ENCODE data around the gene CYBC1. TPM values are rescaled to one million over a fixed set of nuclear protein-coding genes. Genes with fewer than 3 reads are reported as not detected.
"Not testable (repeated sequence)": the region's sequence is repeated elsewhere in the genome, so short reads cannot be mapped to it uniquely, and the experiment has no call there.

The CYBC1 gene
- total RNA-seq, 2 donors from 2014 or later, result 42.1 to 43.6 TPM

GRCh38 chr17:82457073-82457928 lies 6.7 kb upstream of the CYBC1 start:
- intact Hi-C loops (cut with DNase I), result no loop called here
- peak; percentile 57 for DNase-seq
- ATAC-seq, result no peak

GRCh38 chr17:82453706-82454105 lies 3.2 kb upstream of the CYBC1 start:
- DNase-seq; intact Hi-C loops (cut with DNase I): not testable (repeated sequence)

GRCh38 chr17:82453151-82453550 lies 2.6 kb upstream of the CYBC1 start:
- intact Hi-C loops (cut with DNase I); DNase-seq; ATAC-seq: not testable (repeated sequence)

More at GRCh38 chr17:82453706-82454105, 3.2 kb upstream of the CYBC1 start:
- not testable (repeated sequence) for ATAC-seq

- no peak for ATAC-seq
- DNase-seq, result no peak
- intact Hi-C loops (cut with DNase I), result no loop called here
These were observed 1.6 kb upstream of the CYBC1 start for GRCh38 chr17:82452162-82452561.

GRCh38 chr17:82449883-82450356 lies 632 bp downstream of the CYBC1 start:
- ATAC-seq (peak in 1 of 2 donors; percentile 1), DNase-seq (no peak)
- intact Hi-C loops (cut with DNase I), result no loop called here

- ATAC-seq (peak in 1 of 2 donors; percentile 2), DNase-seq (peak; percentile 46)
- intact Hi-C loops (cut with DNase I), result no loop called here
These were observed 1.2 kb downstream of the CYBC1 start for GRCh38 chr17:82449131-82449882.

- intact Hi-C loops (cut with DNase I), result no loop called here
- no peak for DNase-seq
These were observed 2.7 kb downstream of the CYBC1 start for GRCh38 chr17:82447876-82448275.

GRCh38 chr17:82446649-82447048 lies 3.9 kb downstream of the CYBC1 start:
- intact Hi-C loops (cut with DNase I), result no loop called here
- no peak for DNase-seq
- ATAC-seq, result no peak

More at GRCh38 chr17:82447876-82448275, 2.7 kb downstream of the CYBC1 start:
- no peak for ATAC-seq

- intact Hi-C loops (cut with DNase I), result no loop called here
- DNase-seq (no peak), ATAC-seq (no peak)
These were observed 4.4 kb downstream of the CYBC1 start for GRCh38 chr17:82446124-82446523.

GRCh38 chr17:82445542-82445941 lies 5.0 kb downstream of the CYBC1 start:
- DNase-seq (no peak), ATAC-seq (no peak)
- intact Hi-C loops (cut with DNase I), result no loop called here

GRCh38 chr17:82444941-82445521 lies 5.5 kb downstream of the CYBC1 start:
- DNase-seq (no peak), ATAC-seq (peak; percentile 4 to 16)
- intact Hi-C loops (cut with DNase I), result no loop called here

GRCh38 chr17:82444284-82444893 lies 6.2 kb downstream of the CYBC1 start:
- ATAC-seq (no peak), DNase-seq (no peak)
- intact Hi-C loops (cut with DNase I), result no loop called here

- intact Hi-C loops (cut with DNase I), result no loop called here
- ATAC-seq (peak in 1 of 2 donors; percentile 58), DNase-seq (no peak)
These were observed 6.9 kb downstream of the CYBC1 start for GRCh38 chr17:82443465-82444283.

- intact Hi-C loops (cut with DNase I), result no loop called here
- ATAC-seq (no peak), DNase-seq (no peak)
These were observed 7.7 kb downstream of the CYBC1 start for GRCh38 chr17:82442643-82443464.

GRCh38 chr17:82441691-82442487 lies 8.7 kb downstream of the CYBC1 start:
- intact Hi-C loops (cut with DNase I), result no loop called here
- no peak for DNase-seq
- ATAC-seq, result no peak

- DNase-seq (no peak), ATAC-seq (peak in 1 of 2 donors; percentile 12)
- intact Hi-C loops (cut with DNase I), result no loop called here
These were observed 9.4 kb downstream of the CYBC1 start for GRCh38 chr17:82440991-82441627.

Data from left cardiac atrium (tissue), 4 donors.